ENCODE results near the gene PHEX. TPM values are rescaled to one million over a fixed set of nuclear protein-coding genes. Genes with fewer than 3 reads are reported as not detected.

The PHEX gene
- total and polyA plus RNA-seq, 12 donors = 0.07 to 0.33 (median 0.10) TPM; not detected in 1

DNA sequence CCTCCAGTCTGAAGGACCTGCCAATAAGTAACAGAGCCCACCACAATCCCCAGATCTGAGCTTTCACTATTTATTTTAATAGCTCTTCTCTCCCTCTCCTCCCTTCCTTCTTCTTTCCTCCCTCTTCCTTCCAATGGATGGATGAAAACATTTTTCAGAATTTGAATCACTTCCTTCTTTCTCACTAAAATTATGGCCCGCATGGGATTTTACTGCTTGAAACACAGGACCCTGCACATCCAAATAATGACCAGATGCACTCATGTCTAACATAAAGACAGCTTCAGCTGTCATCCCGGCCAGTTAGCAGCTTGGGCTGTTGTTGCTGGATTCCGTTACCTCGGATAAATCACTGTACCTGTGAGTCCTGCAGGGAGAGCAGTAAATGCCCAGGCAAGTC is 5.4 kb upstream of the PHEX start:
- intact Hi-C loops (cut with DNase I) = no loop called here

DNA sequence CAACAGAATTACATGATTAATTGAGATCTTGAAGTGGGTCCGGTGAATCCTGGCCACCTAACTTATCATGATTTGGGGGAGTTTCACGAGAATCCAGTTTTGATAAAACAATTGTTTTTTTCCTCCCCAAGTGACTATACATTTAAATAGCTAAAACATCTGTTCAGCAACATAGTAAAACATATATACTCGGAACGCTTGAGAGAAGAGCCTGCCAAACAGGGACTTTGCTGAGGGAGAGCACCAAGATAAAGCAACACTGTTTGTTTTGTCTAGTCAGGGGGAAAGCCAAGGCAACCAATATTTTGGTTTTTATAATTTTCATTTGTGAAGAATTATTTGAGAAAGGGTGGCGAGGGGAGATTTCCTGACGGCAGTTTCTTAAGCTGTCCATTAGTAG is 381 bp downstream of the PHEX start:
- no peaks in the 10 kb centered on the region for H3K9me3 ChIP-seq (replicated peaks in 1 of 3)
- no peak overlapping the region for H3K27ac ChIP-seq
- no peaks in the 10 kb centered on the region for H3K27me3 ChIP-seq
- no peak for TF ChIP-seq POLR2A (IDR thresholded peaks at IDR 0.05)
- TF ChIP-seq, protein P1, sequence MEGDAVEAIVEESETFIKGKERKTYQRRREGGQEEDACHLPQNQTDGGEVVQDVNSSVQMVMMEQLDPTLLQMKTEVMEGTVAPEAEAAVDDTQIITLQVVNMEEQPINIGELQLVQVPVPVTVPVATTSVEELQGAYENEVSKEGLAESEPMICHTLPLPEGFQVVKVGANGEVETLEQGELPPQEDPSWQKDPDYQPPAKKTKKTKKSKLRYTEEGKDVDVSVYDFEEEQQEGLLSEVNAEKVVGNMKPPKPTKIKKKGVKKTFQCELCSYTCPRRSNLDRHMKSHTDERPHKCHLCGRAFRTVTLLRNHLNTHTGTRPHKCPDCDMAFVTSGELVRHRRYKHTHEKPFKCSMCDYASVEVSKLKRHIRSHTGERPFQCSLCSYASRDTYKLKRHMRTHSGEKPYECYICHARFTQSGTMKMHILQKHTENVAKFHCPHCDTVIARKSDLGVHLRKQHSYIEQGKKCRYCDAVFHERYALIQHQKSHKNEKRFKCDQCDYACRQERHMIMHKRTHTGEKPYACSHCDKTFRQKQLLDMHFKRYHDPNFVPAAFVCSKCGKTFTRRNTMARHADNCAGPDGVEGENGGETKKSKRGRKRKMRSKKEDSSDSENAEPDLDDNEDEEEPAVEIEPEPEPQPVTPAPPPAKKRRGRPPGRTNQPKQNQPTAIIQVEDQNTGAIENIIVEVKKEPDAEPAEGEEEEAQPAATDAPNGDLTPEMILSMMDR (IDR thresholded peaks at IDR 0.05) = no peak
- DNase-seq = no peak
- no peak overlapping the region for H3K4me3 ChIP-seq
- 64 to 80% (median 77%) methylated on average over 6 of the region's 6 CpGs for WGBS, 4 donors
- intact Hi-C loops (cut with DNase I) = no loop called here
- no peaks in the 10 kb centered on the region for H3K4me1 ChIP-seq (replicated peaks in 1 of 2)
- no peaks in the 10 kb centered on the region for H3K36me3 ChIP-seq (replicated peaks in 1 of 2)

More for the DNA sequence above, 5.4 kb upstream of the PHEX start:
- no peak for DNase-seq
- Histone ChIP-seq H3K4me1 (replicated peaks in 1 of 2) (no peaks in the 10 kb centered on the region), H3K27me3 (no peaks in the 10 kb centered on the region), H3K27ac (no peak overlapping the region), H3K36me3 (replicated peaks in 1 of 2) (no peaks in the 10 kb centered on the region), H3K4me3 (no peak overlapping the region), H3K9me3 (replicated peaks in 1 of 3) (no peaks in the 10 kb centered on the region)
- TF ChIP-seq POLR2A (IDR thresholded peaks at IDR 0.05) = no peak
- TF ChIP-seq, protein P1 (IDR thresholded peaks at IDR 0.05) = no peak
- WGBS, 4 donors = 81 to 96% (median 89%) methylated on average over 2 to 4 of the region's 4 CpGs

DNA sequence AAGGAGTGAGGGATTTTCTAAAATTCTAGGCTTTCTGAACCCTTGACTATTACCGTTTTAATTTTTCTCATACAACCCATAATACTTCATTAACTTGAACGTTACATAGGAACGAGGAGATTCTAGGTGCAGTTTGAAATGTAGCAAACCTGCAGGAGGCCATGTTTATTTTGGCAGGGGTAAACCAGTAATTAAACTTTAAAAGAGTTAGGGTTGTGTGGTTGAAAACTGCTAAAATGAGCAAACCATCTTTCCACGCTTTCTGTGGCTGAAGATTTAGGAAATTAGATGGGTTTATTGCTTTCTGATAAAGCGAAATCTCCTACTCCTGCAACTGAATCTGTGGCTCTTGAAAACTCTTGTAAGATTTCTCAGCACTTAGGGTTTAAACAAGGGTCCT is 1.7 kb downstream of the PHEX start:
- Histone ChIP-seq H3K4me1 (replicated peaks in 1 of 2) (no peaks in the 10 kb centered on the region), H3K36me3 (replicated peaks in 1 of 2) (no peaks in the 10 kb centered on the region), H3K27me3 (no peaks in the 10 kb centered on the region), H3K27ac (no peak overlapping the region), H3K4me3 (no peak overlapping the region), H3K9me3 (replicated peaks in 1 of 3) (no peaks in the 10 kb centered on the region)
- 52 to 73% (median 68%) methylated on average over 5 of the region's 5 CpGs for WGBS, 4 donors
- no peak for DNase-seq
- intact Hi-C loops (cut with DNase I) = no loop called here
- TF ChIP-seq, protein P1 (IDR thresholded peaks at IDR 0.05) = no peak
- no peak for TF ChIP-seq POLR2A (IDR thresholded peaks at IDR 0.05)

DNA sequence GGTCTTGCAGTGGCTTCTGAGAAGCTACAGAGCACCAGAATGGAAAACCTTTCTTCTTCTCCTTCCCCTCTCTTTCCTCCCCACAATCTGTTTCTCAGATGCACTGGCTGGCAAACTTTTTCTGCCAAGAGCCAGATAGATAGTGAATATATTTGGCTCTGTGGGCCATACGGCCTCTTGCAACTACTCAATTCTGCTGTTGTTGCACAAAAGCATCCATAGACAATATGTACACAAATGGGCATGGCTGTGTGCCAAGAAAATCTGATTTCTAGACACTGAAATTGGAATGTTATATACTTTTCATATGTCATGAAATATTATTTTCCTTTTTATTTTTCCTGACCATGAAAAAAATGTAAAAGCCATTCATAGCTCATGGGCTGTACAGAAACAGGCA is 3.1 kb downstream of the PHEX start:
- WGBS, 4 donors = 48 to 62% (median 62%) methylated on average over 1 of the region's 1 CpG; no CpG with 5 or more reads in 1 of the 4 donors
- Histone ChIP-seq H3K27me3 (no peaks in the 10 kb centered on the region), H3K27ac (no peak overlapping the region), H3K4me1 (replicated peaks in 1 of 2) (no peaks in the 10 kb centered on the region), H3K9me3 (replicated peaks in 1 of 3) (no peaks in the 10 kb centered on the region), H3K4me3 (no peak overlapping the region), H3K36me3 (replicated peaks in 1 of 2) (no peaks in the 10 kb centered on the region)
- no peak for DNase-seq
- intact Hi-C loops (cut with DNase I) = no loop called here
- TF ChIP-seq, protein P1 (IDR thresholded peaks at IDR 0.05) = no peak
- TF ChIP-seq POLR2A (IDR thresholded peaks at IDR 0.05) = no peak

Measured in adrenal gland (tissue), 12 donors.